HG02870 (cell line): ENCODE measurements around the gene MAPK8IP1.

Source experiments
- ATAC-seq: cut with Tn5 transposase; IDR thresholded peaks from one replicate; pipeline ENCODE4 v1.9.1; 2021; ENCODE audit warnings: mild to moderate bottlenecking, moderate library complexity; ENCODE audit not compliant: unreplicated experiment

MAPK8IP1 gene

DNA sequence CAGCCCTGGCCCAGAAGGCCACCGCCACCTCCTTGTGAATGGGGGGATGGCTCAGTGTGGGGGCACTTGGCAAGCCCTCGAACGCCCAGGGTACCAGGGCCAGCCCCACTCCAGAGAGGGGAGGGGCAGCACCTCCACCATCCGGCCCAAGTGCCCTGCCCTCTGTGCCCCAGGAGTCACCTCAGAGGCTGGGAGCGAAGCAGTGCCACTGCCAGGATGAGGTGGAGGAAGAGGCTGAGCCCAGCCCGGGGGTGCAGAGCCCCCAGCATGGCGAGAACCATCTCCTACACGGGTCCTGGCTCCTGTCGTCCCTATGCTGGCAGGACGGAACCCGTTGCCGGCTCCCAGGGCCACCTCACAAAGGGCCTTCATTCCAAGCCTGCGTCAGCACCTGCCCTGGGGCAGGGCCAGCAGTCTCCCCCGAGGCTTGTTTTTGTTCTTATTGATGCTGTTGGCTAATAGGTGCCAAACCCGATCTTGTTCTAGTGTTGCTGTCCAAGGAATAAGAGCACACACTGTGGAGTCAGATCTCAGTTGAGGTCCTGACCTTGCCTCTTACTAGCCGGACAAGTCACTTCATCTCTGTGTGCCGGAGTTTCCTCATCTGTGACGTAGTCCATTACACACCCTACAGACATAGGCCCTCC lies 21.6 kb downstream of the MAPK8IP1 start, which contains the start of gene FREY1:
TSS of gene FREY1 (minus strand) at position 307 of the 647 bp plus-strand sequence. CDS start at position 281, 26 bp downstream.
- ATAC-seq, result no peak

DNA sequence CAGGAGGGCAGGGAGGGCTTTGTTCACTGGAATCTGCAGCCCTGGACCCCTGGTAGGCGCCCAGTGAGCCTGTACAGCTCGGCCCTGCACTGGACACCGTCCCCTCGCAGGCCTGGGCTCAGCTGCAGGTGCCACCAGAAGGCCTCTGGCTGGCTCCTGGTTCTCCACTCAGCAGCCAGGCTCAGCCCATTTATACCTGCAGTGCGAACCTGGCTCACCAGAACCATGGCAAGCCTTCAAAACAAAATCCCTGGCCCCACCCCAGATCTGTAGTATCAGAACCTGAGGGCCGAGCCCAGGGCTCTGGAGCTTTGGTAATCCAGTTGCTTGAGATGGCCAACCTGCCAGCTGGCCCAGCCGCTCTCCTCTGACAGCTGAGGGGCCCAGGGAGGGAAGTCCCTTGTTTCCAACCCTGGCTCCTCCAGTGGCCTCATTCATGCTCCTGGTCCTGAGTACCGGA lies 22.5 kb downstream of the MAPK8IP1 start:
- no peak for ATAC-seq

DNA sequence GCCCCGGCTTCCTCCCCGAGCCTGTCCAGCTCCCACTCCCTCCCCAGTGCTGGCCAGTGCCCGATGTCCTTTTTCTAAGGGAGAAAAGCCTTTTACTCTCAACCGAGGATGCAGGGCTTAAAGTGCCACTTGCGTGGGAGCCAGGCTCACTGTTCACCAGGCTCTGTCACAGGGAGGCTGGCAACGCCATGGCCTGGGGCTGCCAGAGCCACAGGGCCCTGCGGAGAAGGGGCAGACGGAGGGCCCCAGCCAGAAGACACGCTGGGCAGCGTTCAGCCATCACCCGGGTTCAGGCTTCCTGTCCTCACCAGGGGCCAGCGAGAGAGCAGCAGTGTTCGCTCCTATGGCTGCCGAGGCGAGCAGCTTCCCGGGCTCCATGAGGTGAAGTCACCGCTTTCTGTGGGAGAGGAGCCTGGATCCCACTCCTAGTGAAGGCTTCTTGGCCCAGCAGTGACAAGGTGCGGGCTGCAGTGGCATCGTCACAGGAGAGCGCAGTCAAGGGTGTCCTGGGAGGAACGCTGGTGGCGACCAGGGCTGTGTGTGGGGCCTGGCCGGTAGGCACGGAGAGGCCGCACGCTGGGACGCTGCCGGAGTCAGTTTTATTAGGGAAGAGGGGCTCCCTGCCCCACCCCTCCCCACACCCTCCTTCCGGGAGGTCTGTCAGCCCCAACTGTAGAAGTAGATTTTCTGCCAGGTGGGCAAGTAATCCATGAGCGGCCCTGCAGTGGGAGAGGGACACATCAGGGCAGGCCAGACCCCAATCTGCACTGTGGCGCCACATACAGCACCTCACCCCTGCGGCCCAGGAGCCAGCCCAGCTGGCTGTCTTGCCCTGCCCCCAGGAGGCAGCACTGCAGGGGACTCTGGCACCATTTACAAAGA lies 24.4 kb downstream of the MAPK8IP1 start:
- no peak for ATAC-seq

DNA sequence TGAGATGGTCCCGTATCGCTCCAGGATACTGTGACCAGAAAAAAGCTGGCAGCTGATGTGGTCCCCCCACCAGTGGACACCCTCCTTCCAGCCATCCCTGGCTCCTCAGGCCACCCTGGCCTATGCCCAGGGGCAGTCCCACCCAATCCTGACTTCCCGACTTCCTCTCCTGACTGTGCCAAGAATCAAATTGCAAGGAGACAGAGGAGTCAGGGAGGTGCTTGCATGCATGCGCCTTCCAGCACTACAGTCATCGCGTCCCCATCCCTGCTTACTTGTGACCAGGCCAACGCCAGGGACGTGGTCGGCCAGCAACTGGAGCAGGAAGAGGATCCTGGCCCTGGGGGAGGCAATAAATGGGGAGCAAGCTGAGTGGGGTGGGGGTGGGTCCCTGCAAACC lies 25.2 kb downstream of the MAPK8IP1 start:
- no peak for ATAC-seq

DNA sequence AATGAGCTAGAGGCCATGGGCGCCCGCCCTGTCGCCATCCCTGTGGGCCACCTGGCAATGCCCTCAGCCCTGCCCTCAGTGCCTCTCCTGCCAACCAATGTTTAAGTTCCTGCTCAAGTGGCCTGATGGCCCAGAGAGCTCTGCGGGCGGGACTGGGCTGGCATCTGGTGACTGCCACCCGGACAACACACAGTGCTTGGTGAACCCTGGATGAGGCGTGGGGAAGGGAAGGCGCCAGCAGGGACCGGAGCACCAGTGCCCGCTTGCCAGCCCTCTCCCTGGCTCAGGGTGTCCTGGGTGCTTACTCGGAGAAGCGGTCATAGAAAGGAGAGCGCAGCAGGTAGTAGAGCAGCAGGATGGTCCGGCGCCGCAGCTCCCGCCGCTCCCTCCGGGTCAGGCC lies 28.1 kb downstream of the MAPK8IP1 start:
- ATAC-seq, result no peak

DNA sequence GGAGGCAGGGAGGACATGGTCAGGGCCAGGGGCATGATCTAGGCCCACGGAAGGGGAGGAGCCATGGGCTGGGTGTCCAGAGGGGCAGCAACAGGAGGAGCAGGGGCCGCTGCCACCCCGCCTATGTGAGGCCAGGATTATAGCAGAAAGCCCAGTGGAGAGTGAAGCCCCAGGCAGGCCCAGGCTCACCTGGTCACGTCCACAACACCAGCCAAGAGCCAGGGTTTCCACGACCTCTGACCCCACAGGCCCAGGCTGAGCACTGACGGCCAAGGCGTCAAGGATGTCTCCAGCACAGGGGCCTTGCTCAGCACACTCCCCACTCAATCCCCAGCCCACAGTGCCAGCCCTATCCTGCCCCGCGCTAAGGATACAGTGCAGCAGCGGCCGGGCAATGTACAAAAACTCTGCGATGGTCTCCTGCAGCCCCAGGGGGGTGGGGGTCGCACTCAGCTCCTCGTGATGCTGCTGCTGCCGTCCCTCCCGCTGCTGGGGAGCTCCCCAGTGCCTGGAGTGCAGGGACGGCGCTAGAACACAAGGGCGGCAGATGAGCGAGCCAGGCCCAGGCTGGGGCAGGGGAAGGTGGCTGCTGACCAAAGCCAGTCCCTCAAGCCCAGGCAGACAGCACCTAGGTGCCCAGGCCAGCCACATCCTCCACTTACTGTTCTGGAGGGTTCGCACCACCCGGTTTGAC lies 28.6 kb downstream of the MAPK8IP1 start:
- ATAC-seq, result no peak

DNA sequence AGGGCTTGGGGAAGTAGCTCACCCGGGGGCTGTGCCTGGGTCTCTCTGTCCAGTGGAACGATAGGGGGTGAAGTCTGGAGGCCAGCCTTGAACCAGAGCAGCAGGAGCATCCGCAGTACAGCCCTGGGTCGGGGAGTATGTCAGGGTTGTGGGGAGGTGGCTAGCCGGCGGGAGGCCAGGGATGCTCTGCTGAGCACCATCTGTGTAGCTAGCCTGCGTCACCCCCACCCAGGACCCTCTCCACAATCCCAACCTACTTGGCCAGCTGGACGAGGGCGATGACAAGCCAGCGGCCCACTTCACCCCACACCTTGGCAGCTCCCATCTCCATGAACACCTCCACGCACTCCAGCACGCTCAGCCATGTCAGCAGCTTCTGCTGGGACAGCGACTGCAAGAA lies 30.0 kb downstream of the MAPK8IP1 start:
- no peak for ATAC-seq

DNA sequence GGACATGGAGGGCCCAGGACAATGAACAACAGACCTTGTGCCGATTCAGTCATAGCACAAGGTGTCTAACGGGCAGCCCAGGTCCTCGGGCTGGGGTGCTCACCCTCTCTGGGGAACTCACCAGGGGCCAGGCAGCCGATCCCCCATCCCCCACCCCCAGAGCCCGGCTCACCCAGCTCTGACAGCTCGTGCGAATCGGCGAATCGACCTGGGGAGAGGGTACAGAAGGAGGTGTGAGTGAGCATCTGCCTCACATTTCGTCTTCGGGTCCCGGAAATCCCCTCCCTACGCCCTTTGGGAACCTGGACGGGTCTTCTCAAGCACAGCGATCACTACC lies 31.8 kb downstream of the MAPK8IP1 start:
- ATAC-seq, result no peak

DNA sequence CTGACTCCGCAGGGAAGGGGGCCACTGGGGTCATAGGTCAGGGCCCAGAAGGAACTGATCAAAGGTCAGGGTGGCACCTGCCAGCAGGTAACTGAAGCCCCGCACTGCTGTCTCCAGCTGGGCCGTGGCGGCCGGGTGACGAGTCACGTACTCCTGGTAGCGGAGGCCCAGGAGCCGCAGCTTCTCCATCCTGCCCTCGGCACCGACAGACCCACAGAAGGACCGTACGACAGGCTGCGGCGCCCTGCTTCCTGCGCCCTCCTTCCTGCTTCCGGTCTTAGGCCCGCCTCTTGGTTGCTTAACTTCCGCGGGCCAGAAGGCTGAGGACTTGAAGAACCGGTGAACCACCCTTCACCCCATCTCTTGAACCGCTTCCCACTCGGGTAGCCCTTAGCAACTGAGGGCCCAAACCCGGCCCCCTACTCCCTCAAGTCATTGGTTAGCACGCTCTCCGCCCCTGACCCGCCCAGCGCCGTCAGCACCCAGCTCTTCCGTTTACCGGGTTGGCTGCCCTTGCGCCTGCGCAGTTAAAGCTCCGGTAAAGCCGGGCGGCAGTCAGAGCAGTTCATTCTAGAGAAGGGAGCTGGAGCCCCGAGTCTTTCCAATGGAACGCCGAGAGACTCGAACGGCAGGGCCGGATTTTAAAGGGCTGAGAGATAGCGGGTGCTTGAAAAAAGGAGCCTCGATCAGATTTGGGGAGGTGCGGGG lies 32.3 kb downstream of the MAPK8IP1 start, which contains the start of gene PEX16:
TSS of gene PEX16 (minus strand) at position 255 of the 708 bp plus-strand sequence. CDS start at position 189, 66 bp downstream.
- ATAC-seq, result peak; percentile 93

DNA sequence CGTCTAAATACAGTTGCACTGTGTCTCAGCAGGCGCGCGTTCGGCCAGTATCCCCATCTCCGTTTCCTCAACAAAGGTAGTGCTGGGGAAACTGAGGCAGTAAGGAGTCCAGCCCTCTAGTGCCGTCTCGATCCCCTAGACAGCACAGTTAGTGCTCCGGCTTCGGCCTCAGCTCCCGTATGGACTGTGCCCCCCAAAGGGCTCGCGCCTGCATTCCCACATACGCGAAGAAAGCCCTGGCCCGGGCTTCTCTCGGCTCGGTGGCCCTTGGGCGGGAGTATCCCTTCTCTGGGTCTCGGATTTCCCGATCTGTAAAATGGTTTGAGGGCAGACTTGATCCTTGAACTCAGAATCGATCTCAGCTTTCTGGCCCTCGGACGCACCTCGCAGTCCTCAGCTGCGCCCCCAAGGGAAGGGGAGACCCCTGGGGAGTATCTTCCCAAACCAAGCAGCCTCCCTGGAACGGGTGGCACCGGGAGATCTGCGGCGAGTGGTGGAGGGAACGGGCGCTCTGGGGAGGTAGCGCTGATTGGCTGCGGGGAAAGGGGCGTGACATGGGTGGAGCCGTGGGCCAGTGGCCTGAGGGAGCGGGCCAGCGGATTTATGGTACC lies 33.0 kb downstream of the MAPK8IP1 start:
- peak; percentile 30 for ATAC-seq

DNA sequence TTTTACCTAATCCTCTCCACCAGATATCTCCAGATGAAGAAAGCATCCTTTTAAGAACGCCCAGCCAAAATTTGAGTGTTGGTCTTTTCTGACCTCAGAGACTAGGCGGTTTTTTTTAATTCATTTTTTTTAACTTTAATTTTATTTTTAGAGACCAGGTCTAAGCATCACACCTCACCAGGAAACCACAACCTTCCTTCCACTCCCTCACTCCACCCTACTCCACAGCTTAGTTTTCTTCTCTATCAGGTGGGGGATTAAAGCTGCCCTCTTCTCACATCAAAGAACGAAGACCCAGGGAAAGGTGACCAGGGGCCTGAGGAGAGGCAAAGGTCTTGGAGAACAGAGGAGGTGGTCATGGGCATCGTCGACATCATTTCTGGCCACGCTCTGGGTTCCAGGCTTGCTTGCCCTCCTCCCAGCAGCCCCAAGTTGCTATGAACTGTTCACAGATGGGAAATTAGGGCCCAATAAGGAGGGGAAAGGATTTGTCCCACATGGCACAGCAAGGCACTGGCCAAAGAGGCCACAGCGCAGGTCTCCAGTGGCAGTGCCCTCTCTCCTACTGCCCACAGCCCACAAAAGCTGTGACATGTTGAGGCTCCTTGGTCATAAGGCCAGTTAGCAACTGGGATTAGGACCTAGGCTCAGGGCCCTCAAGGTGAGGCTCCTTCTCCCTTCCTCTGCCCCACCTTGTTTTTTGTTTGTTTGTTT lies 33.7 kb downstream of the MAPK8IP1 start:
- ATAC-seq, result no peak

DNA sequence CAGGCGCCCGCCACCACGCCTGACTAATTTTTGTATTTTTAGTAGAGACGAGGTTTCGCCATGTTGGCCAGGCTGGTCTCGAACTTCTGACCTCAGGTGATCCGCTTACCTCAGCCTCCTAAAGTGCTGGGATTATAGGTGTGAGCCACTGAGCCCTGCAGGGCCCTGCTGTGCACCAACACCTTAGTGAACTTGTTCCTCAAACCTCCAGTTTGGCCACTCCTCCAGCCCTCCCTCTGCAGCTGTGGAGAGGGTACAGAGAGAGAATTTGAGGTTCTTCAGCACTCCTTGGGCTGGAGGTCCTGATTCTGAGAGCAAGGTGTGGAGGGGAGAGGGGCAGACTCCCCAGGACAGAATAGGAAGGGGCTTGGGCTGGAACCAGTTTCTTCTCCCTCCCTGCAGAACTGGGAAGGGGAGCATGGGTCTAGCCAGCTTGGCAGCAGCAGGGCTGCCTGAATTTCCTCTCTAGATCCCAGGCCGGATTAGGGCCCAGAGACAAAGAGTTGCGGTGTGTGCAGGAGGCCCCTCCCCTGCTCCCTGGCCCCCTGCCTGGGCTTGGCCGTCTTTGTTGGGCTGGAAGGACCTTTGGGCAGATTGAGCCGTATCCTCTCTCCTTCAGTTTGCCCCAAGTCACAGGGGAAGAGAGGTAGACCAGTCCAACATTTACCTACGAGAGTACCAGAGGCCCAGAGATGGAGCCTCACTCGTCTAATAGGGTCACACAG lies 34.5 kb downstream of the MAPK8IP1 start:
- no peak for ATAC-seq

DNA sequence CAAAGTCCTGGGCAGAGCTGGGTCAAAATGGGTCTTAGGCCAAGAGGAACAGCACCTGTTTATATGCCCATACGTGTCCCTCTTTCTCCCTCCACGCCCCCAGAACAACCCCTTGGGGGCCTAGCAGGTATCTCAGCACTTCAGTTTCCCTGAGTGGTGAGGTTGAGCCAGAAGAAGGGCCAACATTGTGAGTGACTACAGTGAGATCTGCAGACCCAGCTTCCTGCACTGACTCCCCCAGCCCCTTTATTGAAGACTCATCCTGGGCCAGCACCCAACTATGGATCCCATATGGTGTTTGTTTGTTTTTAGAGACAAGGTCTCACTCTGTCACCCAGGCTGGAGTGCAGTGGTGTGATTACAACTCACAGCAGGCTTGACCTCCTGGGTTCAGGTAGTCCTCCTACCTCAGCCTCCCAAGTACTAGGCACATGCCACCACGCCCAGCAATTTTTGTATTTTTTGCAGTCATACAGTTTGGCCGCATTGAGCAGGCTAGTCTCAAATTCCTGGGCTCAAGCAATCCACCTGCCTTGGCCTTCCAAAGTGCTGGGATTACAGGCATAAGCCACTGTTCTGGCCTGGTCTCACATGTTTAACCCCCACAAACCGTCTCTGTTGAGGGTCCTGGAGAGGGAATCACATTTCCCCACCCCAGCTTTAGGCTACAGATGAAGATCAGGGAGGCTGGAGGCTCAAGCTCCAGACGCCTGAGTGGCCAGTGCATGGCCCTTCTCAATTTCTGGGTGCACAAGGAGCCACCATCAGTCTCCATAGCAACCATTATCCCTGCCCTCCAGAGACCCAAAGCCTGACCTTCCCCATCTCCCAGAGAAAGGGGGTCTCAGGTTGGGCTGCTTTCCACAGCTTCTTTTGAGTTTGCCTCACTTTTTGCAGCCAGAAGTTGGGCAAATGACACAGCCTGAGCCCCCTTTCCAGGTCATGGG lies 35.4 kb downstream of the MAPK8IP1 start:
- no peak for ATAC-seq

DNA sequence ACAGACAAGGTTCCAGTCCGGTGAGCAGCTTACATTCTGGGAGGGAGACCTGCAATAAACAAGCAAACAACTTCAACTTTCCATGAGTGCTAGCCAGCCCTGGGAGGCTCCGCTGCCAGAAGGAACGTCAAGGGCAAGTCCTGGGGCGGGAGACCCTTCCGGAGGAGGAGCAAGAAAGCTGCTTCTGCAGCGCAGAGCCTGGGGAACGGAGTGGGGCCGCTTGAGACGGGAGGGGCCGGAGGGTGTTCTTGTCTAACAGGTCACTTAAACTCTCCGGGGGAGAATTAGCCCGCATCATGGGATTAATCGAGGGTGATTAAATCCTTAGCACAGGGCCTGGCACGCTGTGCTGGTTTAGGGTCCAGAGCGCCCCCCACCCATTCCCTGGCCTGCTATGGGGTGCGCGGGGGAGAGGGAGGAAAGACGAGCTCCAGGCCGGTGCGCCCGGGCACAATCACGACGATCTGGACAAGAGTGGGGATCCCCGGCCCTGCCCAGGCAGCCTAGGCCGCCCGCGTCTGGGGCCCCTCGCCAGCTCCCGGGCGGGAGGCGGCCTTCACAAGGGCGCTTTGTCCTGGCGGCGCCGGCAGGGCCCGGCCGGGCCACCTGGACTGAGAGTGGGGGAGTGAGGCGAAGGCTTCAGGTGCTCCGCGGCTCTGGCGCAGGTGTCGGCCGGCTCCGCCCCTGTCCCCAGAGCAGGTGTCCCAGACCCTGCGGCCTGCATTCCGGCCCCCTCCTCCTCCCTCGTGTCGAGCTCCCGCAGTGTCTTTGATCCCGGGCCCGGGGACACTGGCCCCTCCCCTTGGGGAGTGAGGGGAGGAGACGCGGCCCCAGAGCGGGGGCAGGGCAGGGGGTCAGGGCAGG lies 36.3 kb downstream of the MAPK8IP1 start:
- no peak for ATAC-seq

DNA sequence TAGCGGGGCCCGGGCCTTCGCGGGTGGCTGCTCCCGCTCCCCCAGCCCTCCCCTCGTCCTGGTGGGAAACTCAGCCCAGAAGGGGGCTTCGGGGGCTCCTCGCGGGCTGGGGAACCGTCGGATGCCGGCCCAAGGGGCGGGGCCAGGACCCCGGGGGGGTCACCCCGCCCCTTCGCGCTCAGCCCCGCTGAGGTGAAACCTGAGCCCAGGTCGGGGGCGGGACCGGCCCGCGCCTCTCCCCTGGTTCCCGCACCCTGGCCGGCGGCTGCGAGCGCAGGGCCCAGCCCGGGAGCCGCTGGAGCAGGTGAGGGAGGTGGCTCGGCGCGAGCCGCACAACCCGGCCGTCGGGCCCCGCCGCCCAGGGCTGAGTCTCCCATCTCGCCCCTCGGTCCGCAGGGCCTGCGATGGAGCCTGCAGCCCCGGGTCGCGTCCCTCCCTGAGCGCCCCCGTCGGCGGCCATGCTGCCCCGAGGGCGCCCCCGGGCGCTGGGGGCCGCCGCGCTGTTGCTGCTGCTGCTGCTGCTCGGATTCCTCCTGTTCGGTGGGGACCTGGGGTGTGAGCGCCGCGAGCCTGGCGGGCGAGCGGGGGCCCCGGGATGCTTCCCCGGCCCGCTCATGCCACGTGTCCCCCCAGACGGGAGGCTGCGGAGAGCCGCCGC lies 37.1 kb downstream of the MAPK8IP1 start, which contains the start of gene LARGE2:
TSS of gene LARGE2 (plus strand) at position 232 of the 658 bp plus-strand sequence. CDS start at position 459, 227 bp downstream.
- no peak for ATAC-seq
